ENCODE results near the gene SLC25A28.

Gene SLC25A28

GRCh38 chr10:99583687-99584086 lies 36.6 kb downstream of the SLC25A28 start:
- DNase-seq (ENCODE audit: low spot score), result no peak

GRCh38 chr10:99582255-99582770 lies 37.9 kb downstream of the SLC25A28 start:
- DNase-seq (ENCODE audit: low spot score), result no peak

- DNase-seq (ENCODE audit: low spot score), result no peak
Observed at GRCh38 chr10:99579971-99580370, 40.3 kb downstream of the SLC25A28 start.

- DNase-seq (ENCODE audit: low spot score), result no peak
Observed at GRCh38 chr10:99573790-99574189, 46.4 kb downstream of the SLC25A28 start.

GRCh38 chr10:99571816-99572215 lies 48.4 kb downstream of the SLC25A28 start:
- DNase-seq (ENCODE audit: low spot score), result no peak

- DNase-seq (ENCODE audit: low spot score), result no peak
Observed at GRCh38 chr10:99569961-99570360, 50.3 kb downstream of the SLC25A28 start.

GRCh38 chr10:99569253-99569939 lies 50.8 kb downstream of the SLC25A28 start:
- DNase-seq (ENCODE audit: low spot score), result no peak

- DNase-seq (ENCODE audit: low spot score), result no peak
Observed at GRCh38 chr10:99565166-99565565, 55.1 kb downstream of the SLC25A28 start.

GRCh38 chr10:99564361-99564760 lies 55.9 kb downstream of the SLC25A28 start:
- no peak for DNase-seq (ENCODE audit: low spot score)

GRCh38 chr10:99562631-99563030 lies 57.6 kb downstream of the SLC25A28 start:
- no peak for DNase-seq (ENCODE audit: low spot score)
